KMS-11 (cell line): ENCODE data around the gene TNFAIP8L1.

ENCODE experiments used
- H2AFZ ChIP-seq: fragments of 200-600 bp; sonication (generic); 2 replicates; pipeline ENCODE4 v1.6.1; 2016; ENCODE audit warnings: antibody characterized with exemption, mixed run types, low read depth
- H3K27ac ChIP-seq: fragments of 200-600 bp; sonication (generic); 2 replicates; pipeline ENCODE4 v1.6.1; 2016; ENCODE audit warnings: mild to moderate bottlenecking, mixed run types
- H3K27me3 ChIP-seq: fragments of 200-600 bp; sonication (generic); 2 replicates; pipeline ENCODE4 v1.6.1; 2017; ENCODE audit warnings: mild to moderate bottlenecking, low read depth, mixed run types, moderate library complexity; ENCODE audit not compliant: insufficient read depth
- H3K36me3 ChIP-seq: fragments of 200-600 bp; sonication (generic); 2 replicates; pipeline ENCODE4 v1.6.1; 2017; ENCODE audit warnings: mild to moderate bottlenecking, mixed run types; ENCODE audit not compliant: insufficient read depth
- H3K4me1 ChIP-seq: fragments of 200-600 bp; sonication (generic); 2 replicates; pipeline ENCODE4 v1.6.1; 2016; ENCODE audit warnings: mild to moderate bottlenecking, low read depth, mixed run types; ENCODE audit not compliant: poor library complexity, severe bottlenecking
- H3K4me2 ChIP-seq: fragments of 200-600 bp; sonication (generic); 2 replicates; pipeline ENCODE4 v1.7.0; 2016; ENCODE audit warnings: mild to moderate bottlenecking, mixed run types
- H3K4me3 ChIP-seq: fragments of 200-600 bp; sonication (generic); IDR thresholded peaks from 2 replicates; pipeline ENCODE4 v1.6.1; 2017; ENCODE audit warnings: low read depth, low read length, mixed read lengths; ENCODE audit not compliant: insufficient read depth
- H3K79me2 ChIP-seq: fragments of 200-600 bp; sonication (generic); 2 replicates; pipeline ENCODE4 v1.6.1; 2016; ENCODE audit warnings: low read depth, mixed run types; ENCODE audit not compliant: insufficient read depth
- H3K9ac ChIP-seq: fragments of 200-600 bp; sonication (generic); 2 replicates; pipeline ENCODE4 v1.6.1; 2016; ENCODE audit warnings: mild to moderate bottlenecking, mixed run types
- H4K20me1 ChIP-seq: fragments of 200-600 bp; sonication (generic); 2 replicates; pipeline ENCODE4 v1.6.1; 2016; ENCODE audit warnings: mild to moderate bottlenecking, mixed run types; ENCODE audit not compliant: insufficient read depth
- CTCF ChIP-seq: fragments of 200-600 bp; sonication (generic); conservative IDR thresholded peaks from 2 replicates; pipeline ENCODE4 v1.6.1; 2017; ENCODE audit warnings: low read depth, mild to moderate bottlenecking, antibody characterized with exemption, low read length, moderate library complexity, mixed read lengths

The TNFAIP8L1 gene

GRCh38 chr19:4606181-4606580 is 33.1 kb upstream of the TNFAIP8L1 start:
- H3K27ac ChIP-seq = no peak overlapping the region
- peaks cover 29% of the 10 kb centered on the region for H3K27me3 ChIP-seq
- H2AFZ ChIP-seq = no peak overlapping the region
- no peaks in the 10 kb centered on the region for H4K20me1 ChIP-seq
- no peaks in the 10 kb centered on the region for H3K79me2 ChIP-seq
- H3K4me1 ChIP-seq = no peaks in the 10 kb centered on the region
- no peak overlapping the region for H3K4me3 ChIP-seq
- H3K4me2 ChIP-seq = no peak overlapping the region
- H3K9ac ChIP-seq = no peak overlapping the region
- no peaks in the 10 kb centered on the region for H3K36me3 ChIP-seq
- no peak for TF ChIP-seq CTCF

- TF ChIP-seq CTCF = no peak
- no peak overlapping the region for H3K4me3 ChIP-seq
- H3K27me3 ChIP-seq = peaks cover 32% of the 10 kb centered on the region
- H3K79me2 ChIP-seq = no peaks in the 10 kb centered on the region
- H3K9ac ChIP-seq = no peak overlapping the region
- no peaks in the 10 kb centered on the region for H4K20me1 ChIP-seq
- no peak overlapping the region for H3K4me2 ChIP-seq
- H3K27ac ChIP-seq = no peak overlapping the region
- H3K36me3 ChIP-seq = no peaks in the 10 kb centered on the region
- no peak overlapping the region for H2AFZ ChIP-seq
- H3K4me1 ChIP-seq = no peaks in the 10 kb centered on the region
Measured at GRCh38 chr19:4606921-4607678, 32.2 kb upstream of the TNFAIP8L1 start.

GRCh38 chr19:4609878-4610511 is 29.3 kb upstream of the TNFAIP8L1 start:
- H3K79me2 ChIP-seq = no peaks in the 10 kb centered on the region
- H2AFZ ChIP-seq = no peak overlapping the region
- H3K27me3 ChIP-seq = peaks cover 23% of the 10 kb centered on the region
- no peak overlapping the region for H3K27ac ChIP-seq
- H4K20me1 ChIP-seq = no peaks in the 10 kb centered on the region
- no peak overlapping the region for H3K9ac ChIP-seq
- H3K4me1 ChIP-seq = no peaks in the 10 kb centered on the region
- no peak overlapping the region for H3K4me2 ChIP-seq
- TF ChIP-seq CTCF = no peak
- no peaks in the 10 kb centered on the region for H3K36me3 ChIP-seq
- no peak overlapping the region for H3K4me3 ChIP-seq

- Histone ChIP-seq H3K4me2 (no peak overlapping the region), H3K4me1 (no peaks in the 10 kb centered on the region), H4K20me1 (no peaks in the 10 kb centered on the region), H2AFZ (no peak overlapping the region), H3K4me3 (no peak overlapping the region), H3K27ac (no peak overlapping the region), H3K9ac (no peak overlapping the region), H3K79me2 (no peaks in the 10 kb centered on the region), H3K36me3 (no peaks in the 10 kb centered on the region), H3K27me3 (peaks cover 23% of the 10 kb centered on the region)
- TF ChIP-seq CTCF = no peak
Measured at GRCh38 chr19:4613254-4613751, 26.0 kb upstream of the TNFAIP8L1 start.
